H9 (cell line): Measurements from ENCODE around the gene GJB6. TPM values are rescaled to one million over a fixed set of nuclear protein-coding genes. Genes with fewer than 3 reads are reported as not detected.
A peak's percentile ranks its signal among the peaks of the same experiment; 100 is the strongest.

ENCODE experiments used
- DNase-seq: peaks from one replicate; pipeline ENCODE4 v3.0.0-alpha.2; 2017
- H2AFZ ChIP-seq: one replicate; pipeline ENCODE4 v1.6.1; 2013; ENCODE audit warnings: mild to moderate bottlenecking, low read length, control low read depth, moderate library complexity
- H2AK5ac ChIP-seq: 2 replicates; pipeline ENCODE4 v1.6.1; 2013; ENCODE audit warnings: low read length, control low read depth, mixed read lengths; ENCODE audit not compliant: insufficient read length
- H2BK120ac ChIP-seq: one replicate; pipeline ENCODE4 v1.6.1; 2013; ENCODE audit warnings: low read depth, mild to moderate bottlenecking, low read length, control low read depth, inconsistent platforms; ENCODE audit not compliant: poor library complexity, severe bottlenecking
- H2BK12ac ChIP-seq: 2 replicates; pipeline ENCODE4 v1.6.1; 2013; ENCODE audit warnings: low read length, control low read depth, mixed read lengths, low read depth; ENCODE audit not compliant: insufficient read length
- H2BK15ac ChIP-seq: 2 replicates; pipeline ENCODE4 v1.6.1; 2013; ENCODE audit warnings: low read depth, low read length, control low read depth
- H2BK20ac ChIP-seq: one replicate; pipeline ENCODE4 v1.6.1; 2013; ENCODE audit warnings: low read depth, mild to moderate bottlenecking, low read length, control low read depth, inconsistent platforms; ENCODE audit not compliant: poor library complexity, severe bottlenecking
- H2BK5ac ChIP-seq: 2 replicates; pipeline ENCODE4 v1.6.1; 2013; ENCODE audit warnings: low read length, control low read depth, mixed read lengths; ENCODE audit not compliant: insufficient read length
- H3K14ac ChIP-seq: 2 replicates; pipeline ENCODE4 v1.6.1; 2013; ENCODE audit warnings: low read length, control low read depth; ENCODE audit not compliant: insufficient read depth
- H3K18ac ChIP-seq: 2 replicates; pipeline ENCODE4 v1.6.1; 2013; ENCODE audit warnings: low read depth, mild to moderate bottlenecking, mixed read lengths, low read length, control low read depth; ENCODE audit not compliant: insufficient read length
- H3K23ac ChIP-seq: 2 replicates; pipeline ENCODE4 v1.6.1; 2013; ENCODE audit warnings: low read length, control low read depth, mixed read lengths, low read depth; ENCODE audit not compliant: insufficient read length
- H3K23me2 ChIP-seq: 2 replicates; pipeline ENCODE4 v1.6.1; 2013; ENCODE audit warnings: low read depth, mild to moderate bottlenecking, mixed read lengths, low read length, control low read depth; ENCODE audit not compliant: insufficient read length, poor library complexity, severe bottlenecking
- H3K27ac ChIP-seq: 2 replicates; pipeline ENCODE4 v1.5.1; 2013; ENCODE audit warnings: low read length, control low read depth, mixed read lengths, low read depth; ENCODE audit not compliant: insufficient read length
- H3K27me3 ChIP-seq: 2 replicates; pipeline ENCODE4 v1.6.1; 2013; ENCODE audit warnings: low read length, control low read depth, inconsistent platforms; ENCODE audit not compliant: insufficient read depth
- H3K4ac ChIP-seq: 2 replicates; pipeline ENCODE4 v1.6.1; 2013; ENCODE audit warnings: low read depth, mild to moderate bottlenecking, control low read depth, inconsistent platforms, low read length, moderate library complexity
- H3K4me1 ChIP-seq: 2 replicates; pipeline ENCODE4 v1.6.1; 2013; ENCODE audit warnings: low read length, control low read depth, inconsistent platforms; ENCODE audit not compliant: insufficient read depth
- H3K4me2 ChIP-seq: 2 replicates; pipeline ENCODE4 v1.6.1; 2013; ENCODE audit warnings: low read length, control low read depth, mixed read lengths; ENCODE audit not compliant: insufficient read length, insufficient read depth
- H3K56ac ChIP-seq: 2 replicates; pipeline ENCODE4 v1.6.1; 2013; ENCODE audit warnings: low read depth, mild to moderate bottlenecking, mixed read lengths, low read length, control low read depth; ENCODE audit not compliant: insufficient read length
- H3K79me1 ChIP-seq: 2 replicates; pipeline ENCODE4 v1.6.1; 2013; ENCODE audit warnings: low read depth, mild to moderate bottlenecking, moderate library complexity, low read length, control low read depth, inconsistent platforms; ENCODE audit not compliant: insufficient read depth, poor library complexity, severe bottlenecking
- H3K79me2 ChIP-seq: 2 replicates; pipeline ENCODE4 v1.6.1; 2013; ENCODE audit warnings: low read length, control low read depth, inconsistent platforms; ENCODE audit not compliant: insufficient read depth
- H3K9ac ChIP-seq: 2 replicates; pipeline ENCODE4 v1.6.1; 2013; ENCODE audit warnings: low read length, control low read depth, mixed read lengths; ENCODE audit not compliant: insufficient read length; ENCODE audit errors: extremely low read depth
- H3K9me3 ChIP-seq: one replicate; pipeline ENCODE4 v1.6.1; 2013; ENCODE audit warnings: low read depth, low read length, inconsistent platforms; ENCODE audit not compliant: control insufficient read depth
- H3T11ph ChIP-seq: one replicate; pipeline ENCODE4 v1.6.1; 2013; ENCODE audit warnings: mild to moderate bottlenecking, low read length, control low read depth, inconsistent platforms
- H4K20me1 ChIP-seq: one replicate; pipeline ENCODE4 v1.6.1; 2013; ENCODE audit not compliant: control insufficient read depth, insufficient read length, insufficient read depth
- H4K5ac ChIP-seq: 2 replicates; pipeline ENCODE4 v1.6.1; 2013; ENCODE audit warnings: low read depth, mild to moderate bottlenecking, mixed read lengths, low read length, control low read depth; ENCODE audit not compliant: insufficient read length
- H4K8ac ChIP-seq: replicated peaks from 2 replicates; pipeline ENCODE4 v1.6.1; 2013; ENCODE audit warnings: low read length, control low read depth, mixed read lengths, low read depth; ENCODE audit not compliant: insufficient read length
- H4K91ac ChIP-seq: 2 replicates; pipeline ENCODE4 v1.6.1; 2013; ENCODE audit warnings: low read depth, mild to moderate bottlenecking, moderate library complexity, mixed read lengths, low read length, control low read depth; ENCODE audit not compliant: insufficient read length
- H3K27ac Mint-ChIP-seq, 3 experiments: 2 replicates in 2 of 3; 3 replicates in 1 of 3; pipeline ENCODE4 v1.8.0; 2020 to 2021; ENCODE audit warnings: mixed read lengths in 3 of 3, mild to moderate bottlenecking in 1 of 3, moderate library complexity in 1 of 3
- H3K27me3 Mint-ChIP-seq: 2 replicates; pipeline ENCODE4 v1.8.0; 2021; ENCODE audit warnings: low read depth, mild to moderate bottlenecking, moderate library complexity, mixed read lengths
- H3K36me3 Mint-ChIP-seq, 3 experiments: 2 replicates in 2 of 3; 3 replicates in 1 of 3; pipeline ENCODE4 v1.8.0; 2020 to 2021; ENCODE audit warnings: low read depth in 3 of 3, mixed read lengths in 3 of 3; ENCODE audit not compliant: insufficient read depth in 1 of 3
- H3K4me1 Mint-ChIP-seq, 2 experiments: 2 replicates each; pipeline ENCODE4 v1.8.0; 2020; ENCODE audit warnings: mixed read lengths in 2 of 2
- H3K4me3 Mint-ChIP-seq, 2 experiments: 2 replicates in 1 of 2; 3 replicates in 1 of 2; pipeline ENCODE4 v1.8.0; 2020 to 2021; ENCODE audit warnings: mild to moderate bottlenecking in 2 of 2, mixed read lengths in 2 of 2, moderate library complexity in 1 of 2
- H3K9me3 Mint-ChIP-seq, 2 experiments: 2 replicates in 1 of 2; 3 replicates in 1 of 2; pipeline ENCODE4 v1.8.0; 2020; ENCODE audit warnings: mild to moderate bottlenecking in 2 of 2, mixed read lengths in 2 of 2, moderate library complexity in 1 of 2
- CTCF ChIP-seq: fragments of 200-600 bp; sonication (generic); conservative IDR thresholded peaks from 3 replicates; pipeline ENCODE4 v1.8.0; 2021; ENCODE audit warnings: antibody characterized with exemption, mild to moderate bottlenecking
- WGBS: extraction: QIAGEN DNeasy Blood & Tissue Kit; methylation state at CpG from one replicate; pipeline ENCODE4 v1.1.7; 2013; ENCODE audit warnings: missing lambda C conversion rate, low lambda C conversion rate, mixed read lengths; ENCODE audit not compliant: insufficient read length; ENCODE audit errors: extremely low coverage; 5-methylcytosine and 5-hydroxymethylcytosine counted together
- total RNA-seq: library from RNA; stranded (reverse); gene quantifications from 2 replicates; pipeline ENCODE4 v1.2.1, GENCODE V29; 2021

GJB6 gene
- total RNA-seq, 1 experiment from 2014 or later: not detected

GRCh38 chr13:20174656-20175405 is 57.3 kb downstream of the GJB6 start:
- Histone ChIP-seq H3K4me1 (no peaks in the 10 kb centered on the region), H3K14ac (no peak overlapping the region; the same call in 1 of the 2 replicates), H2BK5ac (no peak overlapping the region), H3K79me2 (no peaks in the 10 kb centered on the region), H3K27ac (no peak overlapping the region), H3K9ac (no peak overlapping the region), H3K9me3 (no peaks in the 10 kb centered on the region), H4K8ac (no peak overlapping the region), H2BK20ac (no peak overlapping the region), H2BK120ac (no peak overlapping the region), H4K91ac (no peak overlapping the region), H3K4me2 (no peak overlapping the region), H3K27me3 (no peaks in the 10 kb centered on the region), H2BK12ac (no peak overlapping the region), H4K5ac (no peak overlapping the region), H2AK5ac (no peak overlapping the region), H3K4ac (no peak overlapping the region), H2AFZ (no peak overlapping the region), H3K23me2 (no peaks in the 10 kb centered on the region), H3K56ac (no peak overlapping the region), H3K18ac (no peak overlapping the region), H4K20me1 (no peaks in the 10 kb centered on the region), H3K23ac (no peak overlapping the region), H3T11ph (no peak overlapping the region), H2BK15ac (no peak overlapping the region), H3K79me1 (no peaks in the 10 kb centered on the region)
- Mint-ChIP-seq H3K27ac (0 out of 7 replicates have a peak overlapping the region, but pooled peaks of 1 of the 3 experiments have one; percentile 30), H3K36me3 (no peaks in the 10 kb centered on the region), H3K27me3 (peaks cover 21% of the 10 kb centered on the region), H3K4me1 (peaks cover 6 to 9% of the 10 kb centered on the region in 2 experiments), H3K4me3 (no peak overlapping the region), H3K9me3 (no peaks in the 10 kb centered on the region; a peak in 1 of 5 replicates)
- no CpG with 5 or more reads among the region's 22 CpGs for WGBS
- peak; percentile 54 for DNase-seq
- no peak for TF ChIP-seq CTCF
